ENCODE measurements around the gene GPX4. TPM values are rescaled to one million over a fixed set of nuclear protein-coding genes. Genes with fewer than 3 reads are reported as not detected.

GPX4 gene
- total RNA-seq, 1 experiment from 2014 or later, result 251 TPM

GRCh38 chr19:1057176-1057855, 46.5 kb upstream of the GPX4 start:
- no peaks in the 10 kb centered on the region for H3K27me3 Mint-ChIP-seq (ENCODE audit: unreplicated experiment)
- TF ChIP-seq CTCF (IDR thresholded peaks at IDR 0.05; ENCODE audit: unreplicated experiment), result no peak
- CTCF ChIA-PET, result no interaction called here
- intact Hi-C loops (cut with micrococcal nuclease; ENCODE audit: unreplicated experiment), result no loop called here
- no peak overlapping the region for H3K27ac Mint-ChIP-seq (ENCODE audit: unreplicated experiment)
- no TSS peak for BruUV-seq (replicated peaks)
- no peaks in the 10 kb centered on the region for H3K9me3 Mint-ChIP-seq (ENCODE audit: low read depth, unreplicated experiment)
- peak; percentile 42 for DNase-seq
- H3K4me1 Mint-ChIP-seq (ENCODE audit: low read depth, unreplicated experiment), result peaks cover 8% of the 10 kb centered on the region
- H3K36me3 Mint-ChIP-seq (ENCODE audit: insufficient read depth, unreplicated experiment), result peaks cover 14% of the 10 kb centered on the region
- H3K4me3 Mint-ChIP-seq (ENCODE audit: low read depth, unreplicated experiment), result no peak overlapping the region

DNA sequence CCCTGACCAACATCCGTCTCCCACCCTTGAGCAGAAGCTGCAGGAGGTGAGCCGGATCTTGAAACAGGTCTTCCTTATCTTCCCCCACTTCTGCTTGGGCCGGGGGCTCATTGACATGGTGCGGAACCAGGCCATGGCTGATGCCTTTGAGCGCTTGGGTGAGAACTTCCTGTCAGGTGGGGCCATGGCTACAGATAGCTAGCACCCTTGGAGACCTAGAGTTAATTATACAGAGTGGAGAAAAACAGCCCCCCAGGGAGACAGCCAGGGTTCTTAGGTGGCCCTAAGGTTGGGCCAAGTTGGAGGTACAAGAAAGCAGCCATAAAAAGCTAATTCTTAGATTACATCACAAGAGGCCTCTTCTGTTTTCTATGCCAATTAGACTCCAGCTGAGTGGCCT, 45.7 kb upstream of the GPX4 start:
- CTCF ChIA-PET, result no interaction called here
- BruUV-seq (replicated peaks), result no TSS peak
- DNase-seq, result no peak
- Mint-ChIP-seq H3K9me3 (ENCODE audit: low read depth, unreplicated experiment) (no peaks in the 10 kb centered on the region), H3K36me3 (ENCODE audit: insufficient read depth, unreplicated experiment) (peaks cover 17% of the 10 kb centered on the region), H3K27me3 (ENCODE audit: unreplicated experiment) (no peaks in the 10 kb centered on the region), H3K4me1 (ENCODE audit: low read depth, unreplicated experiment) (peaks cover 8% of the 10 kb centered on the region), H3K4me3 (ENCODE audit: low read depth, unreplicated experiment) (no peak overlapping the region), H3K27ac (ENCODE audit: unreplicated experiment) (no peak overlapping the region)
- intact Hi-C loops (cut with micrococcal nuclease; ENCODE audit: unreplicated experiment), result no loop called here
- TF ChIP-seq CTCF (IDR thresholded peaks at IDR 0.05; ENCODE audit: unreplicated experiment), result no peak

GRCh38 chr19:1060689-1061088, 43.1 kb upstream of the GPX4 start:
- peaks cover 16% of the 10 kb centered on the region for H3K4me1 Mint-ChIP-seq (ENCODE audit: low read depth, unreplicated experiment)
- CTCF ChIA-PET, result no interaction called here
- no peak for TF ChIP-seq CTCF (IDR thresholded peaks at IDR 0.05; ENCODE audit: unreplicated experiment)
- no peaks in the 10 kb centered on the region for H3K27me3 Mint-ChIP-seq (ENCODE audit: unreplicated experiment)
- no peak overlapping the region for H3K4me3 Mint-ChIP-seq (ENCODE audit: low read depth, unreplicated experiment)
- intact Hi-C loops (cut with micrococcal nuclease; ENCODE audit: unreplicated experiment), result no loop called here
- peaks cover 39% of the 10 kb centered on the region for H3K36me3 Mint-ChIP-seq (ENCODE audit: insufficient read depth, unreplicated experiment)
- no peak overlapping the region for H3K27ac Mint-ChIP-seq (ENCODE audit: unreplicated experiment)
- no peak for DNase-seq
- no TSS peak for BruUV-seq (replicated peaks)
- H3K9me3 Mint-ChIP-seq (ENCODE audit: low read depth, unreplicated experiment), result no peaks in the 10 kb centered on the region

GRCh38 chr19:1061987-1062386, 41.8 kb upstream of the GPX4 start:
- H3K9me3 Mint-ChIP-seq (ENCODE audit: low read depth, unreplicated experiment), result no peaks in the 10 kb centered on the region
- H3K4me1 Mint-ChIP-seq (ENCODE audit: low read depth, unreplicated experiment), result peaks cover 18% of the 10 kb centered on the region
- DNase-seq, result no peak
- intact Hi-C loops (cut with micrococcal nuclease; ENCODE audit: unreplicated experiment), result no loop called here
- no TSS peak for BruUV-seq (replicated peaks)
- no peak overlapping the region for H3K4me3 Mint-ChIP-seq (ENCODE audit: low read depth, unreplicated experiment)
- no peak overlapping the region for H3K27ac Mint-ChIP-seq (ENCODE audit: unreplicated experiment)
- no peaks in the 10 kb centered on the region for H3K27me3 Mint-ChIP-seq (ENCODE audit: unreplicated experiment)
- TF ChIP-seq CTCF (IDR thresholded peaks at IDR 0.05; ENCODE audit: unreplicated experiment), result no peak
- CTCF ChIA-PET, result interaction anchor here (0.7 kb wide), 1 partner anchor 347 kb away, joined by 11 read pairs; no protein-coding TSS in a partner anchor
- peaks cover 44% of the 10 kb centered on the region for H3K36me3 Mint-ChIP-seq (ENCODE audit: insufficient read depth, unreplicated experiment)
